Left renal pelvis (tissue), 4 donors: Measurements from ENCODE around the gene INTS3. TPM values are rescaled to one million over a fixed set of nuclear protein-coding genes. Genes with fewer than 3 reads are reported as not detected.

Source experiments
- DNase-seq, 4 donors: peaks; one replicate each; pipeline ENCODE4 v3.0.0-alpha.2; 2013; ENCODE audit warnings: low read depth in 4 of 4, low spot score in 3 of 4
- polyA plus RNA-seq, 4 donors: library from polyadenylated mRNA; unstranded; fragments of 120-200 nt; gene quantifications; one replicate each; pipeline ENCODE4 v1.2.1, GENCODE V29; 2013; ENCODE audit not compliant: insufficient read length in 4 of 4

Gene INTS3
- polyA plus RNA-seq, 4 donors: 71.4 to 144 (median 105) TPM

DNA sequence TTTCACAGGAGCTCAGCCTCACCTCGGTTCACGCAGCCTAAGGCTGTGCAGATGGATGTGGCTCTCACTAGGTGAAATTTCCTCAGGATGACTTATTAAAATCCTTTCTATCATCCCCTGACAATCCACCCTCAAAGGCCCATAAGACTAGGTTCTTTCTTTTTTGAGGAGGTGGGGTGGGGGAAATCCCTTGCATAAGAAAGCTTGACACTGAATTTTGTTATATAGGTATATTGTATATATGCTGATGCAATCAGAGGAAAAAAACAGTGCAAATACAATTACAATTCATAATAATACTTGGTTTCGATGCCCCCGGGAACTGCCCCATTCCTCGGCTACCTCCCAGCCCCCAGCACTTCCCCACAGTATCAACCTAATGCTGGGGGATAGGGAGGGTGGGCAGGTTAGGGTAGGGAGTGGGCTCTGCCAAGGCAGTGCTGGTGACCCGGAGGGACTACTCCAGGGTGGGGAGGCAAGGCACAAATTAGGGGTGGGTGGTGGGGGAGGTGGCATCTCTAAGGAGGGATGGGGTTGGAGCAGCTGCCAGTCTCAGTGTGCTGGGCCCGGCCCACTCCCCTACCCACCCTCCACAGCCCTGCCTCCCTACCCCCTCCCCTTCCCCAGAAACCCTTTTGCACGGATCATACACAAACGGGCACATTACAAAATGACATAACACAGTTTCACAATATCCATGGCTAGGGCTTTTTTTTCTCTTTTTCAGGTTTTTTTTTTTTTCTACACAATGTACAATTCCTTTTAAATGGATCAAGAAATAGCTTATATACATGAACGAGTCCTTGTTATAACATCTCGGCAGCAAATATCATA, 78.3 kb downstream of the INTS3 start:
- no peak for DNase-seq

GRCh38 chr1:153816283-153816889, 88.5 kb downstream of the INTS3 start:
- no peak for DNase-seq

- no peak for DNase-seq
These were observed 91.0 kb downstream of the INTS3 start for GRCh38 chr1:153818876-153819275.

Other genes starting within 250 kb of the INTS3 start
- gene S100A6, start 192.1 kb upstream of the INTS3 start, polyA plus RNA-seq: 100 to 1,000 TPM; 185 to 449 (median 318) TPM
- gene S100A5, start 187.1 kb upstream of the INTS3 start, polyA plus RNA-seq: 1 to 10 TPM in 1 of 4 donors, under 1 TPM in 3; 0.49 to 1.0 (median 0.82) TPM
- gene S100A4, start 182.2 kb upstream of the INTS3 start, polyA plus RNA-seq: 100 to 1,000 TPM in 1 of 4 donors, 10 to 100 TPM in 3; 36.5 to 106 (median 59.5) TPM
- gene S100A3, start 178.8 kb upstream of the INTS3 start, polyA plus RNA-seq: under 1 TPM; 0.18 to 0.39 (median 0.22) TPM
- 10 to 100 TPM in 1 of 4 donors, 1 to 10 TPM in 3; 1.4 to 11.8 (median 7.7) TPM for gene S100A2, start 162.2 kb upstream of the INTS3 start, polyA plus RNA-seq
- gene S100A16, start 114.9 kb upstream of the INTS3 start, polyA plus RNA-seq: 100 to 1,000 TPM in 3 of 4 donors, 10 to 100 TPM in 1; 91.7 to 107 (median 101) TPM
- gene S100A14, start 111.7 kb upstream of the INTS3 start, polyA plus RNA-seq: 10 to 100 TPM in 3 of 4 donors, under 1 TPM in 1; 0.96 to 29.2 (median 18.9) TPM
- gene S100A13, start 100.5 kb upstream of the INTS3 start, polyA plus RNA-seq: 100 to 1,000 TPM; 121 to 152 (median 151) TPM
- 10 to 100 TPM in 3 of 4 donors, 1 to 10 TPM in 1; 1.5 to 23.5 (median 18.9) TPM for gene S100A1, start 99.6 kb upstream of the INTS3 start, polyA plus RNA-seq
- 100 to 1,000 TPM in 3 of 4 donors, 10 to 100 TPM in 1; 99.3 to 149 (median 123) TPM for gene CHTOP, start 94.0 kb upstream of the INTS3 start, polyA plus RNA-seq
- gene SNAPIN, start 69.3 kb upstream of the INTS3 start, polyA plus RNA-seq: 10 to 100 TPM; 45.9 to 59.5 (median 52.3) TPM
- 100 to 1,000 TPM; 243 to 320 (median 286) TPM for gene ILF2, start 57.1 kb upstream of the INTS3 start, polyA plus RNA-seq
- 10 to 100 TPM; 36.2 to 74.9 (median 63.8) TPM for gene NPR1, start 49.4 kb upstream of the INTS3 start, polyA plus RNA-seq
- gene SLC27A3, start 47.4 kb downstream of the INTS3 start, polyA plus RNA-seq: 10 to 100 TPM; 31.8 to 50.5 (median 41.7) TPM
- 10 to 100 TPM; 27.2 to 31.5 (median 28.9) TPM for gene GATAD2B, start 194.9 kb downstream of the INTS3 start, polyA plus RNA-seq
- gene DENND4B, start 218.7 kb downstream of the INTS3 start, polyA plus RNA-seq: 10 to 100 TPM; 26.0 to 57.5 (median 34.1) TPM
- gene CRTC2, start 230.6 kb downstream of the INTS3 start, polyA plus RNA-seq: 10 to 100 TPM; 33.9 to 58.7 (median 43.8) TPM
- gene SLC39A1, start 235.5 kb downstream of the INTS3 start, polyA plus RNA-seq: 10 to 100 TPM; 70.6 to 84.1 (median 82.7) TPM
- gene CREB3L4, start 239.9 kb downstream of the INTS3 start, polyA plus RNA-seq: 10 to 100 TPM; 22.4 to 44.2 (median 35.9) TPM
- gene JTB, start 249.6 kb downstream of the INTS3 start, polyA plus RNA-seq: 100 to 1,000 TPM; 104 to 111 (median 108) TPM